ENCODE results near the gene DBT.

DBT gene

DNA sequence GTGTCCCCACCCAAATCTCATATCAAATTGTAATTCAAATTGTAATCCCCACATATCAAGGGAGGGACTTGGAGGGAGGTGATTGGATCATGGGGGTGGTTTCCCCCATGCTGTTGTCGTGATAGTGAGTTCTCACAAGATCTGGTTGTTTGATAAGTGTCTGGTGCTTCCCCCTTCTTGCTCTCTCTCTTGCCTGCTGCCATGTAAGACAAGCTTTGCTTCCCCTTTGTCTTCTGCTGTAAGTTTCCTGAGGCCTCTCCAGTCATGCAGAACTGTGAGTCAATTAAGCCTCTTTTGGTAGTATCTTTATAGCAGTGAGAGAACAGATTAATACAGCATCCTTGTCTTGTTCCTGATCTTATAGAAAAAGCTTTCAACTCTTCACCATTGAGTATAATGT, 65.1 kb downstream of the DBT start:
- DNase-seq: no peak

DNA sequence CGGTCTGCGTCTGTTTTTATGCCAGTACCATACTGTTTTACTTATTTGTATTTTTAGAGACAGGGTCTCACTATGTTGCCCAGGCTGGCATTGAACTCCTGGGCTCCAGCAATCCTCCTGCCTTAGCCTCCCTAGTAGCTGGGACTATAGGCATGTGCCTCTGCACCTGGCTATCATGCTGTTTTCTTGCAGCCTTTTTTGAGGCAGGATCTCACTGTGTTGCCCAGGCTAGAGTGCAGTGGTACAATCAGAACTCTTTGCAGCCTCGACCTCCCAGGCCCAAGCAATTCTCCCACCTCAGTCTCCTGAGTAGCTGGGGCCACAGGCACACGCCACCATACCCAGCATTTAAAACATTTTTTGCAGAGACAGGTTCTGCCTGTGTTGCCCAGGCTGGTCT, 66.3 kb downstream of the DBT start:
- DNase-seq: no peak

DNA sequence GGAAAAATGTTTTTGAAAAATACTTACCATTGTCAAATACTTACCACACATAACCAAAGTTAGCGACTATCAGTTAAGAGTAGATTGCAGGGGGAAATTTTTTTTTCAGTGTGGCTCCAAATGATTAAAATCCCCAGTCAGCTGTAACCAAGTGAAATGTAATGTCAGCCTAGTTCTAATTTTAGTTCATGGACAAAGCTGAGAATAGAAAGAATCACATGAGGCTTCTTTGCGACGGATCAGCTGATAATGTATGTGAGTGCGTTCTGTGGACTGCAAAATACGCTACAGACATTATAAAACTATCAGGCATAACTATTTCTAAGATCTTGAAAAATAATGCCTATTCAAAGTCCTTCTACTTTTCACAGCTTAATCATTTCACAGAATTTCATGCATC, 71.5 kb downstream of the DBT start, which contains the start of gene LRRC39:
Gene LRRC39, minus strand, starts transcription at position 166 of the 400 bp plus-strand sequence. CDS start 9,740 bp downstream, outside the sequence.
- no peak for DNase-seq

DNA sequence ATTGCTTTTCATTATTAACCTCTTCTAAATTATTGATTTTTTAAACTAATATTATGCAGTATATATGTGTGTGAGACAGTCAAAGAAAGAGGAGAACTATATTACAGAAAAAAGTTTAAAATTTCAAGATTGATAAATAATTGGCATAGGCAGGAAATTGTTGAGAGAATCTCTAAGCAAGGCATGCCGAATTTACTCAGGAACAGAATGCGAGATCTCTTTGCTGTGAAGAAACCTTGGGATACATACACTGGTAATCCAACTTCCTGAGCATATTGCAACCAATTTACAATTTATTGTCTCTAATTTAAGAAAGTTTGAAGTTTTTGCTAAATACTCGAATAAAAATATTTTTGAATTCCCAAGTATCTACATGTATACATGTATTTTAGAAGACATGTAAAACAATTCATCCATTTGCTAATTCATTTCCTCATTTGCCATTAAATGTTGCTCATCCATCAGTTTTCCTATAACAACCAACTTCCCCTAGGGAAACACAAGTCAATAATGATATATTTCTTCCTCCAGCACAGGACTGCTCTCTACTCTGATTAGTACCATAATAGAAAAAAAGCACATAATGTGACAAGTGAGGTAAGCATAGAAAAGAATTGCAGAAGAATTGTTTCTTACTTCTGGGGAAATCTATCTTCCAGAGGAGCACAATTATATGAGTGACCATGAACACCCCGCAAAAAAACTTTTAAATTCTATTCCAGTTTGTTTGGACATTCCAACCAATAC, 72.2 kb downstream of the DBT start:
- DNase-seq: no peak

DNA sequence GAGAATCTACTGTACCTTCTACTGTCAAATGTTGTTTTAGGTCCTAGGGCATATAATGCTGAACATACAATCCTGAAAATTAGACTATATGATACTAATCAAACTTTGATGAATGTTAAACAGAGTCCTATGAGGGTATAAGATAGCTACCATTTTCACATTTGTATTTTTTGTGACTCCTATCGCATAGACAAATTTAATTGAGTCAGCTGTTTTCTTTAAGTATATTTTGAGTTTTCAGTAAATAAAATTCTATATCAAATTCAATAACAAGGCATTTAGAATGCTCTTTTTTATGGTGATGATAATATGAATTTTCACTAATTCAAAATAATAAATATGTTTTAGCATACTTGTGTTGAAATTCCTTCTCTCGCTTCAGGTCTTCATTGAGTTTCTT, 81.6 kb downstream of the DBT start:
- no peak for DNase-seq

DNA sequence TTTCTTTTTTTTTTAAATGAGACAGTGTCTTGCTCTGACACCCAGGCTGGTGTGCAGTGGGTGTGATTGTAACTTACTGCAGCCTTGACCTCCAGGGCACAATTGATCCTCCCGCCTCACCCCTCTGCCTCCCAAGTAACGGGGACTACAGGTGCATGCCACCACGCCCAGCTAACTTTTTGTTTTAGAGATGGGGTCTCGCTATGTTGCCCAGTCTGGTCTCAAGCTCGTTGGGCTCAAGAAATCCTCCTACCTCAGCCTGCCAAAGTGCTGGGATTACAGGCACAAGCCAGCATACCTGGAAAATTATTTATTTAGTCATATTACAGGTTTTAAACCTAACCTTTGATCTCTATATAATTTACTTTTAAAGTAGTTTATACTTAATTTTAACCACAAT, 84.9 kb downstream of the DBT start:
- DNase-seq: no peak

DNA sequence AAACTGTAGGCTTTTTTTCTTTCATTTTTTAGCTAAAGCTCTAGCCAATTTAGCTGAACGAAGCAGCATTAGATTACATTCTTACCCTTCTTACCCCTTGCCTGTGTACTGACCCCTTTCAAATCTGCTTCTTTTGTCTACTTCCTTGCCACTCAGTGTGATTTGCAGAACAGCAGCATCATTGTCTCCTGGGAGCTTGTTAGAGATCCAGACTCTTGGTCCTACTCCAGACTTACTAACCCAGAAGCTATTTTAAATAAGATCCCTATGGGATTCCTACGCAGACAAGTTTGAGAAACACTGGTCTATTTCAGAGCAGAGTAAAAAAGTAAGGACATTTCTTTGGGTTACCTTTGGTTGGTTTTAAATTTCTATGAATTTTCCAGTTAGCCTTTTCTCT, 85.4 kb downstream of the DBT start:
- DNase-seq: no peak

DNA sequence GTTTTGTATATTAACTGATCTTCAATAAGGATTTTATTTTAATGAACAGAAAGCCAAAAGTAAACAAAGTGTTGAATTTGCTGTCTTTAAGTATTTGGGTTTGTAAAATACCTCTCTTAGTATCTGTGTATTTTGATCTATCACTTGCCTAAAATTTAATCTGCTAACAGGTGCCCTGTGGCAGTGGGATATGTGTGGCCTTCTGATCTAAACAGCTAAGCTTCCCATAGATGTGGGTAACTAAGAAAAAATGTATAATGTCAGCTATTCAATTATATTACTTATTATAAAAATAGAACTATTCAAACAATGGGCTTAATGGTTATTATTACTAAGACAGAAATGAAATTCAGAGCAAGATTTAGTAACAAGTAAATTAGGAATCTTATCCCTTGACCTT, 86.8 kb downstream of the DBT start:
- DNase-seq: no peak

DNA sequence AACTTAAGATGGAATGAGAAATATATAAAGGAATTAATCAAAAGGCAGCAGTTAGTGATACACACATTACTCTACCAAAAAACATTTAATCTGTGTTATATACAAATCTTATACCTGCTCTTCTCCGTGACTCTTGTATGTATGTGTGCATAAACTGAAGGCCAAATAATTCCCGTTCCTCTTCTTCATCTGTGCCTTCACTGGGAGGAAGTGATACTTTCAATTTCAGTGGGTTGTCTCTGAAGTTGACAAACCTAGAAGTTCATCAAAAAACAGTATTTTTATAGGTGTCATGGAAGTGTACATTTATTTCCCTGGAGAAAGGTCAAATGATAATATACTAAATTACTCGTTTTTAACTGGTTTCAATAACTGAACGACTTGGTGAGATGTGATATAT, 97.4 kb downstream of the DBT start:
- no peak for DNase-seq

DNA sequence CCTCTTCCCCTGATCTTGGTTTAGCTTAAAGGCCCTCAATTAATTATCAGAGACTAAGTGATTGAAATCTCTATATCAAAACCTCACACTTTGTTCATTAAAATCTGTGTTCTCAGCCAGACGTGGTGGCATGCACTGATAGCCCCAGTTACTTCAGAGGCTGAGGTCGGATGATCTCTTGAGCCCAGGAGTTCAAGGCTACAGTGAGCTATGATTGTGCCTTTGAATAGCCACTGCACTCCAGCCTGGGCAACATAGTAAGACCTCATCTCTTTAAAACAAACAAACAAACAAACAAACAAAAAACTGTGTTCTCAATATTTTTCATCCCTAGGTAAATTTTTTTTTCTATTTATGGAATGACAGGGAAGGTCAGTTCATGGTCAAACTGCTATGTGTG, 98.0 kb downstream of the DBT start:
- no peak for DNase-seq

DNA sequence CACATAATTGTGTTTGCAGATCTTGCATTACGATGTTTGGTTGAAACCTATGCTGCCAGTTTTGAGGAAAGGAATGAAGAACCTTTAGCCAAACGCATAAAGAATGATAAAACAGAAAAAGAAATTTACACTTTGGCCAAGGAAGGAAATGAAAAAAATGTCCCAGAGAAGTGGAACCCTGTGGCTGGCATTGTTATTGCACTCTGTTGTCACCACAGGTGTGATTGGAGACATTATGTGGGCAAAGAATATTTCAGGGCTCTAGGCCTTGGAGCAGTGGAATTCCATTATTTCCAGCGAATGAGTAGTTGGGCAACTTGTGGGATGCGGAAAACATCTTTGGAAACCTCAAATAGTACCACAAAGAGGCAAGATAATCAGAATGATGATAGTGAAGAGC, 101.8 kb downstream of the DBT start:
- no peak for DNase-seq

DNA sequence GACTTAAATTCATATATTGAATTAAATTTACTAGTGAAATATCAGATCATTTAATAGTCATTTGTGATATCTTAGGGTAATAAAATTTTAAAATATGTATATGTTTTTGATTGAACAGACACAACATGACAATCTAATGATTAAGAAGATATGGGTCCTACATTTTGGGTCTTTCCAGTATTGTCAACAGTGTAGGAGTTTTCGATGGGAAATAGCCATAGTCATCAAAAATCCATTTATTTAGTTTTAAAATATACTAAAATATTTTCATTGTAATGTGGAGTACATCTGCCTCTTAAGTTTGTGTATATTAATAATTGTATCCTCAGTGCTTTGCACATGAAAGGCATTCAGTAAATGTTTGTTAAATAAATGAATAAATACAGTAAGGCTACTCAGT, 102.7 kb downstream of the DBT start:
- DNase-seq: no peak

DNA sequence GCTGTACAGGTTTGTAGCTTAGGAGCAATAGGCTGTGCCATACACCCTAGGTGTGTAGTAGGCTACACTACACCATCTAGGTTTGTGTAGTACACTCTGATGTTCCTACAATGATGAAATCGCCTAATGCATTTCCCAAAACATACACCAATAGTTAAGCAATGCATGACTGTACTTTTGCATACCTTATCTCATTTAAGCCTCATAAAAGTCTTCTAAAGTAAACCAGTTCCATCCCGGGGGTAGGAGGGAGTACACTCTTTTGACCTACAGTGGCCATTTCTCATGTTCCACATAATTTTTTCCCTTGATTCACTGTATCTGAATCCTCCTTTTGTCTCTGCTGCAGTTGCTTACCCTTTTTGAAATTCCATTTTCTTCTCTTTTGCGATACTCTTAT, 104.5 kb downstream of the DBT start:
- DNase-seq: no peak

DNA sequence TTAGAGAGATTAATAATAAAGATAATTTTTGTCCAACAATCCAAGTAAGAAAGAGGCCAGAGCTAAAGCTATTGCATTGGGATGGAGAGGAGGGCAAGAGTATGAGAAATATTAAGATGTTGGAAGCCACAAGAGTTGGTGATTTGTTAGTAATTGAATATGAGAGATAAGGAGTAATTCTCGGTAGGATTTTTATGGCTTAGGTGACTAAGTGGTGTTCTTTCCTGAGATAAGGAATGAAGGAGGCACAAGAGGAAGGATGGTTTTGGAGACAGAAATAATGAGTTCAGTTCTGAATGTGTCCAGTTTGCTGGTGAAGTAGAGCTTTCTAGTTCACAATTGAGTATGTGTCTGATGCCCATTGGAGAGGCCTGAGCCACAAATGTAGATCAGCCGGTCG, 107.3 kb downstream of the DBT start:
- no peak for DNase-seq

DNA sequence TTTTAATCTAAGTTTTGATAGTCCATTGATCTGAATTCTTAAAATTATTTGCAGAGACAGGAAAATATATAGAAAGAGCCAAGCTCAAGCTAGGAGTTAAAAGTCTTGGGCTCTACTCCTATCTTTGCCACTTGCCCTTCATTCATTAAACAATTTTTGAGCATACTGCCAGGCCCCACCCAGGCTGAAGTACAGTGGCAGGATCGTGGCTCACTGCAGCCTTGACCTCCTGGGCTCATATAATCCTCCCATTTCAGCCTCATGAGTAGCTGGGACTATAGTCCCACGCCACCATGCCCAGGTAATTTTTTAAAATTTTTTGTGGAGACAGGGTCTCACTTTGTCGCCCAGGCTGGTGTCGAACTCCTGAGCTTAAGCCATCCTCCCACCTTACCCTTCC, 108.4 kb downstream of the DBT start:
- DNase-seq: no peak

DNA sequence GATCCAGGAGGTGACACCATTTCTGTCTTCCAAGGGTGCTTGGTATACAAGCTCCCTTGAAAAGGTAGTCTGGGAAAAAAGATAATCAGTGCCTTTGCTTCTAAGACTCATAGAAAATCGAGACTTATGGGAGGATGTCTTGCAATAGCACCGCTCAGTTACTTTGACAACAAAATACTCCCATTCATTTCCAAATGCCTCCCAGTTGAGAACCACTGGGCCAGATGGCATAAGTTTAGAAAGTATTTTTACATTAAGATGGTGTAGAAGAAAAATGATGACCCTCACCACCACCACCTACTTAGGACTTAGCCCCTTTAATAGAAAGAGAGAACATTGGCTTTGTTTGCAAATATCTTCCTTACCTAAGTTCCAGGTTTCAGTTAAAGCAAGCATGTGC, 112.0 kb downstream of the DBT start:
- no peak for DNase-seq
